HepG2 (cell line): Measurements from ENCODE around the gene GLRX5. TPM values are rescaled to one million over a fixed set of nuclear protein-coding genes. Genes with fewer than 3 reads are reported as not detected.

Source experiments
- AKNA ChIP-seq: sonication (generic); formaldehyde crosslinking; IDR thresholded peaks from 2 replicates; pipeline ENCODE4 v1.4.0; 2020; ENCODE audit warnings: missing genetic modification reagents, borderline replicate concordance
- ATRX ChIP-seq: sonication (generic); formaldehyde crosslinking; IDR thresholded peaks from 2 replicates; pipeline ENCODE4 v1.4.0; 2020; ENCODE audit warnings: missing genetic modification reagents, borderline replicate concordance
- ETV6 ChIP-seq: sonication (generic); formaldehyde crosslinking; conservative IDR thresholded peaks from 2 replicates; pipeline ENCODE4 v1.4.0; 2020; ENCODE audit warnings: missing genetic modification reagents
- GABPA ChIP-seq, 2 experiments: IDR thresholded peaks; 2 replicates each; pipeline ENCODE4 v1.6.1; 2011 to 2016; ENCODE audit warnings: low read depth in 2 of 2, low read length in 1 of 2, missing biosample characterization in 1 of 2, missing genetic modification characterization in 1 of 2
- GLI4 ChIP-seq: sonication (generic); formaldehyde crosslinking; IDR thresholded peaks from 2 replicates; pipeline ENCODE4 v1.5.1; 2020; ENCODE audit warnings: missing genetic modification reagents, mild to moderate bottlenecking, moderate library complexity, borderline replicate concordance
- HDAC6 ChIP-seq: fragments of 200-600 bp; sonication (generic); IDR thresholded peaks from 2 replicates; pipeline ENCODE4 v1.7.0; 2017; ENCODE audit warnings: mild to moderate bottlenecking, antibody characterized with exemption, low read length, low read depth
- HNF1A ChIP-seq, 2 experiments: sonication (generic) in 1 of 2; formaldehyde crosslinking in 1 of 2; IDR thresholded peaks; 2 replicates each; pipeline versions ENCODE4 v1.4.0 to v1.6.1; 2016 to 2020; ENCODE audit warnings: borderline replicate concordance in 1 of 2, low read depth in 1 of 2, mild to moderate bottlenecking in 1 of 2, missing genetic modification reagents in 1 of 2
- MED1 ChIP-seq: sonication (generic); formaldehyde crosslinking; IDR thresholded peaks from 2 replicates; pipeline ENCODE4 v1.4.0; 2020; ENCODE audit warnings: missing genetic modification reagents
- MIXL1 ChIP-seq: IDR thresholded peaks from 2 replicates; pipeline ENCODE4 v1.6.1; 2016
- SMAD1 ChIP-seq: sonication (generic); formaldehyde crosslinking; IDR thresholded peaks from 2 replicates; pipeline ENCODE4 v1.4.0; 2020; ENCODE audit warnings: missing genetic modification reagents, low read depth, mild to moderate bottlenecking, borderline replicate concordance
- SRSF1 ChIP-seq: fragments of 200-400 bp; formaldehyde crosslinking; optimal IDR thresholded peaks from 2 replicates; pipeline ENCODE3; 2017; ENCODE audit warnings: mild to moderate bottlenecking, low read depth, low read length, moderate library complexity
- TBL1XR1 ChIP-seq: fragments of 150-350 bp; IDR thresholded peaks from 2 replicates; pipeline ENCODE4 v1.6.1; 2014; ENCODE audit warnings: borderline replicate concordance, low read length; ENCODE audit not compliant: partially characterized antibody
- YEATS2 ChIP-seq: sonication (generic); formaldehyde crosslinking; IDR thresholded peaks from 2 replicates; pipeline ENCODE4 v1.4.0; 2020; ENCODE audit warnings: missing genetic modification reagents, borderline replicate concordance
- ZBTB42 ChIP-seq: sonication (generic); formaldehyde crosslinking; IDR thresholded peaks from 2 replicates; pipeline ENCODE4 v1.5.0; 2020; ENCODE audit warnings: mild to moderate bottlenecking, missing genetic modification reagents
- ZNF124 ChIP-seq: sonication (generic); formaldehyde crosslinking; IDR thresholded peaks from 2 replicates; pipeline ENCODE4 v1.4.0; 2020; ENCODE audit warnings: missing genetic modification reagents
- ZNF160 ChIP-seq: sonication (generic); formaldehyde crosslinking; IDR thresholded peaks from 2 replicates; pipeline ENCODE4 v1.8.0; 2022; ENCODE audit warnings: mild to moderate bottlenecking, inconsistent platforms, missing genetic modification reagents
- ZNF205 ChIP-seq: IDR thresholded peaks from 2 replicates; pipeline ENCODE4 v1.6.1; 2018; ENCODE audit warnings: missing biosample characterization, missing genetic modification reagents
- ZNF24 ChIP-seq: fragments of 450-650 bp; IDR thresholded peaks from 2 replicates; pipeline ENCODE4 v1.6.1; 2017; ENCODE audit warnings: antibody characterized with exemption, mild to moderate bottlenecking
- ZNF382 ChIP-seq: sonication (generic); formaldehyde crosslinking; IDR thresholded peaks from 2 replicates; pipeline ENCODE4 v1.5.0; 2020; ENCODE audit warnings: missing genetic modification reagents, mild to moderate bottlenecking, borderline replicate concordance
- ZNF746 ChIP-seq: sonication (generic); formaldehyde crosslinking; IDR thresholded peaks from 2 replicates; pipeline ENCODE4 v1.8.0; 2022; ENCODE audit warnings: mild to moderate bottlenecking, missing genetic modification reagents
- polyA plus RNA-seq, 8 experiments: library from polyadenylated mRNA; depleted of rRNA in 3 of 8; stranded (reverse) in 7 of 8; unstranded in 1 of 8; fragments of >200 nt; fragmentation: Illumina TruSeq in 4 of 8; extraction: Trizol in 4 of 8; gene quantifications; 2 replicates each; pipeline versions ENCODE4 v1.2.1 to v1.2.3, GENCODE V29; 2011 to 2016; ENCODE audit warnings: low read depth in 4 of 8, missing spikeins in 1 of 8, mixed read lengths in 1 of 8; ENCODE audit not compliant: insufficient read depth in 1 of 8
- total RNA-seq, 5 experiments: library from RNA; depleted of rRNA; stranded (reverse); fragments of >200 nt; fragmentation: Illumina TruSeq; extraction: Trizol; gene quantifications; 2 replicates each; pipeline ENCODE4 v1.2.3, GENCODE V29; 2016; ENCODE audit warnings: low read depth in 1 of 5

The GLRX5 gene
- total and polyA plus RNA-seq, 2 of the 13 experiments (the other 11 are each of a cell fraction or from before 2014, with no cell fraction given): 122 to 146 TPM

- no peak for TF ChIP-seq AKNA (CRISPR knock-in tag)
- no peak for TF ChIP-seq ZBTB42
- peak; percentile 42; the same call in 1 of the 2 replicates for TF ChIP-seq YEATS2
- TF ChIP-seq GLI4: no peak
- no peak for TF ChIP-seq ZNF205 (CRISPR knock-in tag)
- TF ChIP-seq MIXL1: no peak
- no peak for TF ChIP-seq HNF1A (IDR thresholded peaks at IDR 0.05; ENCODE audit: low read depth)
- no peak; the same call in 1 of the 2 replicates for TF ChIP-seq HNF1A (CRISPR knock-in tag; IDR thresholded peaks at IDR 0.05; ENCODE audit: borderline replicate concordance)
- peak; percentile 34; the same call in 1 of the 2 replicates for TF ChIP-seq MED1
- TF ChIP-seq TBL1XR1: no peak
- TF ChIP-seq ATRX (CRISPR knock-in tag): no peak
- no peak for TF ChIP-seq ZNF746 (CRISPR knock-in tag)
- no peak for TF ChIP-seq ETV6 (CRISPR knock-in tag)
- TF ChIP-seq SMAD1 (CRISPR knock-in tag): no peak
- TF ChIP-seq ZNF24: no peak
- no peak for TF ChIP-seq HDAC6
- TF ChIP-seq ZNF160 (CRISPR knock-in tag): no peak
- TF ChIP-seq ZNF382 (CRISPR knock-in tag): no peak
- peak; percentile 10 for TF ChIP-seq SRSF1
- 0 out of 2 replicates have a peak, but pooled peaks have one; percentile 19 for TF ChIP-seq ZNF124
- TF ChIP-seq GABPA (IDR thresholded peaks at IDR 0.05; ENCODE audit: low read depth, low read length): no peak
- no peak for TF ChIP-seq GABPA (CRISPR knock-in tag; IDR thresholded peaks at IDR 0.05; ENCODE audit: low read depth)
These were observed 19.0 kb upstream of the GLRX5 start (continued) for GRCh38 chr14:95515596-95516552.
